SH-SY5Y (cell line): ENCODE results near the gene LCNL1.

ENCODE experiments used
- GATA2 ChIP-seq: IDR thresholded peaks from 2 replicates; pipeline ENCODE4 v1.6.1; 2011; ENCODE audit warnings: mild to moderate bottlenecking, low read depth, low read length
- GATA3 ChIP-seq: IDR thresholded peaks from 2 replicates; pipeline ENCODE4 v1.6.1; 2011; ENCODE audit warnings: low read depth, mild to moderate bottlenecking, low read length, moderate library complexity

LCNL1 gene

GRCh38 chr9:136960212-136960937, 22.4 kb upstream of the LCNL1 start:
- TF ChIP-seq GATA3, result no peak
- no peak for TF ChIP-seq GATA2

GRCh38 chr9:136960938-136961275, 21.9 kb upstream of the LCNL1 start:
- TF ChIP-seq GATA3, result no peak
- no peak for TF ChIP-seq GATA2

GRCh38 chr9:136961279-136962065, 21.3 kb upstream of the LCNL1 start:
- TF ChIP-seq GATA3 (no peak), GATA2 (no peak)

GRCh38 chr9:136962163-136962562, 20.6 kb upstream of the LCNL1 start:
- TF ChIP-seq GATA3 (no peak), GATA2 (no peak)

- no peak for TF ChIP-seq GATA2
- no peak for TF ChIP-seq GATA3
Observed at GRCh38 chr9:136962701-136963248, 20.0 kb upstream of the LCNL1 start.

- TF ChIP-seq GATA3, result no peak
- no peak for TF ChIP-seq GATA2
Observed at GRCh38 chr9:136963341-136963740, 19.5 kb upstream of the LCNL1 start.

GRCh38 chr9:136963751-136964150, 19.0 kb upstream of the LCNL1 start:
- no peak for TF ChIP-seq GATA3
- TF ChIP-seq GATA2, result no peak

- no peak for TF ChIP-seq GATA2
- no peak for TF ChIP-seq GATA3
Observed at GRCh38 chr9:136964171-136964689, 18.6 kb upstream of the LCNL1 start.

- no peak for TF ChIP-seq GATA3
- no peak for TF ChIP-seq GATA2
Observed at GRCh38 chr9:136964833-136965422, 17.9 kb upstream of the LCNL1 start.

GRCh38 chr9:136965771-136966484, 16.9 kb upstream of the LCNL1 start:
- no peak for TF ChIP-seq GATA2
- TF ChIP-seq GATA3, result no peak

GRCh38 chr9:136968333-136969127, 14.3 kb upstream of the LCNL1 start:
- TF ChIP-seq GATA2 (no peak), GATA3 (no peak)

- TF ChIP-seq GATA3 (no peak), GATA2 (no peak)
Observed at GRCh38 chr9:136969150-136969549, 13.6 kb upstream of the LCNL1 start.

- no peak for TF ChIP-seq GATA3
- no peak for TF ChIP-seq GATA2
Observed at GRCh38 chr9:136969774-136970173, 13.0 kb upstream of the LCNL1 start.

- TF ChIP-seq GATA2, result no peak
- TF ChIP-seq GATA3, result no peak
Observed at GRCh38 chr9:136970361-136970760, 12.4 kb upstream of the LCNL1 start.

GRCh38 chr9:136971746-136972145, 11.0 kb upstream of the LCNL1 start:
- no peak for TF ChIP-seq GATA3
